Measurements from ENCODE around the gene SPATA9. TPM values are rescaled to one million over a fixed set of nuclear protein-coding genes. Genes with fewer than 3 reads are reported as not detected.
A peak's percentile ranks its signal among the peaks of the same experiment; 100 is the strongest.

The SPATA9 gene
- total and polyA plus RNA-seq, 9 of the 15 experiments (the other 6 are each of a cell fraction or from before 2014, with no cell fraction given), result 0.16 to 5.5 (median 0.39) TPM; not detected in 3

DNA sequence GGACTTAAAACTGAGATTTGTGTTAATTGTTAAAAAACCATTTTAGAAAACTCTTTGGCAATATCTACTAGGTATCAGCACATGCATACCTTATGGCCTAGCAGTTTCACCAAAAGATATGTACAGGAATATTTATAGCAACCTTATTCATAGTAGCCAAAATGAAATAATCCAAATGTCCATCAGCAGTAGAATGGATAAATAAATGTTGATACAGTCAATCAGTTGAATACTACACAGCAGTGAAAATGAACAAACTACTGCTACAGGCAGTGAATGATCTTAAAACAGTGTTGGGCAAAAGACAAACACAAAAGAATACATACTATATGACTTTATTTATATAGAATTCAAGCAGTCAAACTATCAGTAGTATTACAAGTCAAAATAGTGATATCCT lies 19.8 kb downstream of the SPATA9 start:
- Histone ChIP-seq H3K79me2 (ENCODE audit: control insufficient read depth, insufficient read depth, low read length) (no peaks in the 10 kb centered on the region), H3K27ac (ENCODE audit: extremely low read depth, low read depth, low read length) (no peak overlapping the region), H3K36me3 (ENCODE audit: control insufficient read depth, insufficient read depth, low read length) (peaks cover 23% of the 10 kb centered on the region), H3K9me3 (replicated peaks; ENCODE audit: control insufficient read depth, insufficient read depth, low read depth, low read length) (no peaks in the 10 kb centered on the region), H3K4me1 (replicated peaks in 1 of 2; ENCODE audit: control insufficient read depth in 2 of 2, insufficient read depth in 2 of 2, low read length in 2 of 2) (peaks cover 0 to 8% of the 10 kb centered on the region in 2 experiments; a peak in 3 of 5 replicates), H3K27me3 (ENCODE audit: control insufficient read depth in 2 of 2, insufficient read depth in 2 of 2, low read length in 2 of 2) (no peaks in the 10 kb centered on the region), H3K4me3 (no peak overlapping the region), H4K20me1 (replicated peaks; ENCODE audit: control insufficient read depth, insufficient read depth, low read length) (no peaks in the 10 kb centered on the region), H2AFZ (ENCODE audit: low read depth, low read length) (no peak overlapping the region), H3K4me2 (ENCODE audit: insufficient read depth, low read length) (no peak overlapping the region), H3K9me1 (ENCODE audit: control insufficient read depth, insufficient read depth, low read length) (no peaks in the 10 kb centered on the region), H3K9ac (ENCODE audit: insufficient read depth in 1 of 2, low read depth in 2 of 2, low read length in 2 of 2) (no peak overlapping the region)
- no peak for DNase-seq (ENCODE audit: extremely low read depth in 1 of 4, low spot score in 3 of 4)
- in situ Hi-C loops (cut with MboI) (no loop called here), intact Hi-C loops (cut with micrococcal nuclease) (no loop called here)
- FAIRE-seq, result no peak
- POLR2A ChIA-PET, result no interaction called here
- CTCF ChIA-PET (ENCODE audit: low intra/inter-chr PET ratio), result interaction anchor here (1.3 kb wide), 1 partner anchor 93 kb away, joined by 4 read pairs; no protein-coding TSS in a partner anchor
- no peak; the same call in 2 of the 3 replicates for ATAC-seq
- BruUV-seq (replicated peaks), result no TSS peak
- TF ChIP-seq OTX1 (CRISPR knock-in tag; IDR thresholded peaks at IDR 0.05), result no peak
- no peak for TF ChIP-seq GATAD2A (IDR thresholded peaks at IDR 0.05)
- no peak for TF ChIP-seq STAT5A (IDR thresholded peaks at IDR 0.05; ENCODE audit: borderline replicate concordance, low read length)
- TF ChIP-seq, protein P1, sequence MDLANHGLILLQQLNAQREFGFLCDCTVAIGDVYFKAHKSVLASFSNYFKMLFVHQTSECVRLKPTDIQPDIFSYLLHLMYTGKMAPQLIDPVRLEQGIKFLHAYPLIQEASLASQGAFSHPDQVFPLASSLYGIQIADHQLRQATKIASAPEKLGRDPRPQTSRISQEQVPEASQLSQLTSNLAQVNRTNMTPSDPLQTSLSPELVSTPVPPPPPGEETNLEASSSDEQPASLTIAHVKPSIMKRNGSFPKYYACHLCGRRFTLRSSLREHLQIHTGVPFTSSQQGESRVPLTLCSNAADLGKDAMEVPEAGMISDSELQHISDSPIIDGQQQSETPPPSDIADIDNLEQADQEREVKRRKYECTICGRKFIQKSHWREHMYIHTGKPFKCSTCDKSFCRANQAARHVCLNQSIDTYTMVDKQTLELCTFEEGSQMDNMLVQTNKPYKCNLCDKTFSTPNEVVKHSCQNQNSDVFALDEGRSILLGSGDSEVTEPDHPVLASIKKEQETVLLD (IDR thresholded peaks at IDR 0.05), result no peak
- TF ChIP-seq EWSR1 (IDR thresholded peaks at IDR 0.05; ENCODE audit: borderline replicate concordance, low read depth, partially characterized antibody), result no peak
- no peak for TF ChIP-seq PHF8 (IDR thresholded peaks at IDR 0.05; ENCODE audit: borderline replicate concordance, low read length)
- no peak for TF ChIP-seq C11orf30 (IDR thresholded peaks at IDR 0.05; ENCODE audit: low read depth)
- no peak for TF ChIP-seq ZKSCAN8 (CRISPR knock-in tag; IDR thresholded peaks at IDR 0.05)
- TF ChIP-seq POLR2G (IDR thresholded peaks at IDR 0.05; ENCODE audit: low read depth, low read length), result no peak
- no peak for TF ChIP-seq JUNB (CRISPR knock-in tag; conservative IDR thresholded peaks at IDR 0.05)
- no peak for TF ChIP-seq ZNF644 (tag; IDR thresholded peaks at IDR 0.05; ENCODE audit: low read depth)
- TF ChIP-seq, protein P2, sequence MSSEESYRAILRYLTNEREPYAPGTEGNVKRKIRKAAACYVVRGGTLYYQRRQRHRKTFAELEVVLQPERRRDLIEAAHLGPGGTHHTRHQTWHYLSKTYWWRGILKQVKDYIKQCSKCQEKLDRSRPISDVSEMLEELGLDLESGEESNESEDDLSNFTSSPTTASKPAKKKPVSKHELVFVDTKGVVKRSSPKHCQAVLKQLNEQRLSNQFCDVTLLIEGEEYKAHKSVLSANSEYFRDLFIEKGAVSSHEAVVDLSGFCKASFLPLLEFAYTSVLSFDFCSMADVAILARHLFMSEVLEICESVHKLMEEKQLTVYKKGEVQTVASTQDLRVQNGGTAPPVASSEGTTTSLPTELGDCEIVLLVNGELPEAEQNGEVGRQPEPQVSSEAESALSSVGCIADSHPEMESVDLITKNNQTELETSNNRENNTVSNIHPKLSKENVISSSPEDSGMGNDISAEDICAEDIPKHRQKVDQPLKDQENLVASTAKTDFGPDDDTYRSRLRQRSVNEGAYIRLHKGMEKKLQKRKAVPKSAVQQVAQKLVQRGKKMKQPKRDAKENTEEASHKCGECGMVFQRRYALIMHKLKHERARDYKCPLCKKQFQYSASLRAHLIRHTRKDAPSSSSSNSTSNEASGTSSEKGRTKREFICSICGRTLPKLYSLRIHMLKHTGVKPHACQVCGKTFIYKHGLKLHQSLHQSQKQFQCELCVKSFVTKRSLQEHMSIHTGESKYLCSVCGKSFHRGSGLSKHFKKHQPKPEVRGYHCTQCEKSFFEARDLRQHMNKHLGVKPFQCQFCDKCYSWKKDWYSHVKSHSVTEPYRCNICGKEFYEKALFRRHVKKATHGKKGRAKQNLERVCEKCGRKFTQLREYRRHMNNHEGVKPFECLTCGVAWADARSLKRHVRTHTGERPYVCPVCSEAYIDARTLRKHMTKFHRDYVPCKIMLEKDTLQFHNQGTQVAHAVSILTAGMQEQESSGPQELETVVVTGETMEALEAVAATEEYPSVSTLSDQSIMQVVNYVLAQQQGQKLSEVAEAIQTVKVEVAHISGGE (CRISPR knock-in tag; IDR thresholded peaks at IDR 0.05), result no peak
- TF ChIP-seq SP1 (CRISPR knock-in tag; IDR thresholded peaks at IDR 0.05), result no peak
- TF ChIP-seq NFRKB (IDR thresholded peaks at IDR 0.05; ENCODE audit: low read depth), result no peak
- TF ChIP-seq ZNF561 (CRISPR knock-in tag; conservative IDR thresholded peaks at IDR 0.05), result no peak
- no peak for TF ChIP-seq XRCC3 (IDR thresholded peaks at IDR 0.05)
- 0 out of 2 replicates have a peak, but pooled peaks have one; percentile 10 for TF ChIP-seq MYNN (IDR thresholded peaks at IDR 0.05)
- no peak for TF ChIP-seq MYNN (CRISPR knock-in tag; IDR thresholded peaks at IDR 0.05)
- peak; percentile 86 for TF ChIP-seq POLR2AphosphoS2 (IDR thresholded peaks at IDR 0.05; ENCODE audit: low read length)
- TF ChIP-seq ZNF165 (CRISPR knock-in tag; IDR thresholded peaks at IDR 0.05; ENCODE audit: borderline replicate concordance), result no peak
- no peak for TF ChIP-seq NR2F6 (CRISPR knock-in tag; IDR thresholded peaks at IDR 0.05)
